ENCODE data around the gene PTPRT.

PTPRT gene

DNA sequence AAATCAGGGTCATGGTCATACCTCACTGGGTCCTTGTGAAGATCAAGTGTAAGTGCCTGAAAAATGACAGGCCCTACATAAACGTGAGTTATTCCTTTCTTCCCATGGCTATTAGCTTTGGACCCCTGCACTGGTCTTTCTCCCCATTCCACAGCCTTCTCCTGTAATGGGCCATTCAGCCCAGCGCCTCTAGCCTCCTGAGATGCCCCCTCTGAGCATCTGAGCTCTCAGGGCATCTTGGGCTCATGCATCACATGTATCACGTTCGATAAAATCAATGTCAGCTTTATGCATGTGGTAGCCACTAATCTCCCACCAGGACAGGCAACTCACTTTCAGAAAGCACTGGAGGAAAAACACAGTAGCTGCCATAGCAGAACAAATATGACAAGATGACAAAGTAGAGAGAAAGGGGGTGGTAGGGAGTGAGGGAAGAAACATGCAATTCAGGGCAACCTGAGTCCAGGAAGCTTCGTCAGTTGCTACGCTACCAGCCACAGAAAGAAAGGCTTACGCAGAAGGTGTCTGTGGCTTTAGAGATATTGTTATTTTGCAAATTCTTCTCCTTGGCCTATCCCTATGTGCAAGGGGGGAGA is 498.8 kb downstream of the PTPRT start:
- CTCF ChIA-PET = no interaction called here
- no peak for DNase-seq (ENCODE audit: extremely low spot score)
- TF ChIP-seq, protein P1, sequence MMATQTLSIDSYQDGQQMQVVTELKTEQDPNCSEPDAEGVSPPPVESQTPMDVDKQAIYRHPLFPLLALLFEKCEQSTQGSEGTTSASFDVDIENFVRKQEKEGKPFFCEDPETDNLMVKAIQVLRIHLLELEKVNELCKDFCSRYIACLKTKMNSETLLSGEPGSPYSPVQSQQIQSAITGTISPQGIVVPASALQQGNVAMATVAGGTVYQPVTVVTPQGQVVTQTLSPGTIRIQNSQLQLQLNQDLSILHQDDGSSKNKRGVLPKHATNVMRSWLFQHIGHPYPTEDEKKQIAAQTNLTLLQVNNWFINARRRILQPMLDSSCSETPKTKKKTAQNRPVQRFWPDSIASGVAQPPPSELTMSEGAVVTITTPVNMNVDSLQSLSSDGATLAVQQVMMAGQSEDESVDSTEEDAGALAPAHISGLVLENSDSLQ (IDR thresholded peaks at IDR 0.05) = no peak
- TF ChIP-seq BHLHE40 (IDR thresholded peaks at IDR 0.05; ENCODE audit: borderline replicate concordance) (no peak), NFRKB (IDR thresholded peaks at IDR 0.05) (no peak), CTBP1 (IDR thresholded peaks at IDR 0.05; ENCODE audit: borderline replicate concordance) (no peak), FOXM1 (IDR thresholded peaks at IDR 0.05; ENCODE audit: borderline replicate concordance) (no peak), LEF1 (IDR thresholded peaks at IDR 0.05; ENCODE audit: borderline replicate concordance) (no peak), ZNF384 (IDR thresholded peaks at IDR 0.05) (no peak), TARDBP (IDR thresholded peaks at IDR 0.05) (no peak)
- POLR2A ChIA-PET = no interaction called here

- no peak for TF ChIP-seq SUZ12 (IDR thresholded peaks at IDR 0.05)
- CTCF ChIA-PET = no interaction called here
- POLR2A ChIA-PET = no interaction called here
- no peak for DNase-seq (ENCODE audit: extremely low spot score)
These were observed 501.1 kb downstream of the PTPRT start for GRCh38 chr20:42688576-42688975.

DNA sequence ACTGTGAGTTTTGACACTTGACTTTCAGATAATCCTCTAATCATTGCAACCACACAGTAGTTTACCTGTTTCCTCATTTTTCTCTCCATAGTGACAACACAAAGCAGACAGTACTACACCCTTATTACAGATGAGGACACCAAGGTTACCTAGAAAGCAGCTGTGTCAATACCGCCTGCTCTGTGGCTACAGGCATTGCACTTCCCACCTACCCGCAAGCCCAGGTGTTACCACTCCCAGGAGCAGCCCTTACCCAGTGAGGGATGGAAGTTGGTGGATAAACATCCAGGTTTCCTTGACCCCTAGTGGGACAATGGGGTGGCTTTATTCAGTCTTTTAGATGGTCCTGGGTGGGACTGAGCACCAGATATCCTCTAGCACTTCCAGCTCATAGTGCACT is 503.6 kb downstream of the PTPRT start:
- DNase-seq (ENCODE audit: extremely low spot score) = no peak
- POLR2A ChIA-PET = no interaction called here
- CTCF ChIA-PET = no interaction called here
- TF ChIP-seq SP1 (IDR thresholded peaks at IDR 0.05) (no peak), ELF4 (IDR thresholded peaks at IDR 0.05) (no peak), CTBP1 (IDR thresholded peaks at IDR 0.05; ENCODE audit: borderline replicate concordance) (no peak)

- TF ChIP-seq NFRKB (IDR thresholded peaks at IDR 0.05) = no peak
- no peak for TF ChIP-seq SUZ12 (IDR thresholded peaks at IDR 0.05)
- TF ChIP-seq FOXA1 (IDR thresholded peaks at IDR 0.05) = no peak
- TF ChIP-seq CTBP1 (IDR thresholded peaks at IDR 0.05; ENCODE audit: borderline replicate concordance) = no peak
- no peak for TF ChIP-seq FOXM1 (IDR thresholded peaks at IDR 0.05; ENCODE audit: borderline replicate concordance)
- TF ChIP-seq ARNT (IDR thresholded peaks at IDR 0.05) = no peak
- TF ChIP-seq TARDBP (IDR thresholded peaks at IDR 0.05) = no peak
- no peak for TF ChIP-seq LEF1 (IDR thresholded peaks at IDR 0.05; ENCODE audit: borderline replicate concordance)
- TF ChIP-seq, protein P1 (IDR thresholded peaks at IDR 0.05) = no peak
- no peak for TF ChIP-seq ELF4 (IDR thresholded peaks at IDR 0.05)
- no peak for TF ChIP-seq ZNF384 (IDR thresholded peaks at IDR 0.05)
- ChIA-PET CTCF (no interaction called here), POLR2A (no interaction called here)
- DNase-seq (ENCODE audit: extremely low spot score) = peak; percentile 10
These were observed 510.8 kb downstream of the PTPRT start for GRCh38 chr20:42678895-42679294.

GRCh38 chr20:42656130-42656529 is 533.6 kb downstream of the PTPRT start:
- CTCF ChIA-PET = no interaction called here
- DNase-seq (ENCODE audit: extremely low spot score) = no peak
- POLR2A ChIA-PET = no interaction called here
- TF ChIP-seq ARNT (IDR thresholded peaks at IDR 0.05) (no peak), FOXK2 (IDR thresholded peaks at IDR 0.05) (no peak), L3MBTL2 (conservative IDR thresholded peaks at IDR 0.05) (no peak), HDGF (IDR thresholded peaks at IDR 0.05; ENCODE audit: borderline replicate concordance) (no peak), SUZ12 (IDR thresholded peaks at IDR 0.05) (no peak), SP1 (IDR thresholded peaks at IDR 0.05) (no peak), NFRKB (IDR thresholded peaks at IDR 0.05) (no peak), LEF1 (IDR thresholded peaks at IDR 0.05; ENCODE audit: borderline replicate concordance) (no peak), ELF4 (IDR thresholded peaks at IDR 0.05) (no peak), CTBP1 (IDR thresholded peaks at IDR 0.05; ENCODE audit: borderline replicate concordance) (no peak), FOXM1 (IDR thresholded peaks at IDR 0.05; ENCODE audit: borderline replicate concordance) (no peak), FOXA1 (IDR thresholded peaks at IDR 0.05) (no peak)
- TF ChIP-seq, protein P1 (IDR thresholded peaks at IDR 0.05) = no peak

DNA sequence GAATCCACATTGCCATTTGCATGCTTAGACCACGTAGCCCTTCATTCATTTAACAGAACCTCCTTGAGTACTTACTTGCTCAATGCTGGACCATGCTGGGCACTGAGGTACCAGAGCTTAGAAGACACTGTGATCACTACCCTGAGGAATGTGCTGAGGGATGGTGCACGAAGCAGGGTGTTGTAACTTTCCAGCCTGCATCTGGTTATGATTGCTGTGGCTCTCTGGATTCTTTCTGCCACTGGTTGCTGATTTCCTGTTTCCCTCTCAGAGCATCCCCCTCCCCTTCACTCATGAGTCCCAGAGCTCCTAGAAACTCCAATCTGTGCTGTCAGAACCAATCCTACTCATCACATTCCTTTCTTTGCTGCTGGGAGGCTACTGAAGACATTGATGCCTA is 537.4 kb downstream of the PTPRT start:
- CTCF ChIA-PET = no interaction called here
- TF ChIP-seq ARNT (IDR thresholded peaks at IDR 0.05) (no peak), LEF1 (IDR thresholded peaks at IDR 0.05; ENCODE audit: borderline replicate concordance) (no peak), L3MBTL2 (conservative IDR thresholded peaks at IDR 0.05) (no peak), ELF4 (IDR thresholded peaks at IDR 0.05) (no peak), BHLHE40 (IDR thresholded peaks at IDR 0.05; ENCODE audit: borderline replicate concordance) (no peak), CTBP1 (IDR thresholded peaks at IDR 0.05; ENCODE audit: borderline replicate concordance) (no peak), FOXA1 (IDR thresholded peaks at IDR 0.05) (no peak), HDGF (IDR thresholded peaks at IDR 0.05; ENCODE audit: borderline replicate concordance) (no peak), FOXM1 (IDR thresholded peaks at IDR 0.05; ENCODE audit: borderline replicate concordance) (no peak)
- DNase-seq (ENCODE audit: extremely low spot score) = no peak
- POLR2A ChIA-PET = no interaction called here

- DNase-seq (ENCODE audit: extremely low spot score) = no peak
- TF ChIP-seq CTBP1 (IDR thresholded peaks at IDR 0.05; ENCODE audit: borderline replicate concordance) (no peak), L3MBTL2 (conservative IDR thresholded peaks at IDR 0.05) (no peak), BHLHE40 (IDR thresholded peaks at IDR 0.05; ENCODE audit: borderline replicate concordance) (no peak)
- ChIA-PET POLR2A (no interaction called here), CTCF (interaction anchor here (0.6 kb wide), 1 partner anchor 1813 kb away, joined by 4 read pairs; no protein-coding TSS in a partner anchor)
These were observed 539.4 kb downstream of the PTPRT start for GRCh38 chr20:42650191-42650746.
